Gastrocnemius medialis (tissue), 4 donors: Measurements from ENCODE around the gene ZC3H18. TPM values are rescaled to one million over a fixed set of nuclear protein-coding genes. Genes with fewer than 3 reads are reported as not detected.
A peak's percentile ranks its signal among the peaks of the same experiment; 100 is the strongest.
"Not testable (repeated sequence)": the region's sequence is repeated elsewhere in the genome, so short reads cannot be mapped to it uniquely, and the experiment has no call there.

Experiments used
- ATAC-seq, 2 donors: fragments of 150-250 bp; one replicate each; pipeline ENCODE4 v1.9.1; 2016
- DNase-seq, 2 donors: peaks; one replicate each; pipeline ENCODE4 v3.0.0-alpha.2; 2019
- H3K27ac ChIP-seq, 4 donors: fragments of 200-600 bp; sonication (generic); 1 replicate in 1 of 4; 2 replicates in 3 of 4; pipeline ENCODE4 v1.5.1; 2016 to 2018; ENCODE audit warnings: mild to moderate bottlenecking in 2 of 4, moderate library complexity in 1 of 4
- H3K27me3 ChIP-seq, 3 donors: fragments of 200-600 bp; sonication (generic) in 2 of 3; 1 replicate in 1 of 3; 2 replicates in 2 of 3; pipeline versions ENCODE4 v1.5.1 to v1.6.0; 2016 to 2019; ENCODE audit warnings: mild to moderate bottlenecking in 1 of 3, moderate library complexity in 1 of 3
- H3K36me3 ChIP-seq, 2 donors: fragments of 200-600 bp; sonication (generic) in 1 of 2; one replicate each; pipeline ENCODE4 v1.5.1; 2017 to 2018
- H3K4me1 ChIP-seq, 2 donors: fragments of 200-600 bp; sonication (generic) in 1 of 2; one replicate each; pipeline ENCODE4 v1.5.1; 2016 to 2017; ENCODE audit warnings: mild to moderate bottlenecking in 2 of 2
- H3K4me3 ChIP-seq, 4 donors: fragments of 200-600 bp; sonication (generic) in 3 of 4; 1 replicate in 1 of 4; 2 replicates in 3 of 4; pipeline ENCODE4 v1.5.1; 2016 to 2019; ENCODE audit warnings: mild to moderate bottlenecking in 2 of 4
- H3K9me3 ChIP-seq, 3 donors: fragments of 200-600 bp; sonication (generic) in 2 of 3; 1 replicate in 1 of 3; 2 replicates in 2 of 3; pipeline ENCODE4 v1.5.1; 2016 to 2019
- CTCF ChIP-seq, 5 experiments: fragments of 450-650 bp in 3 of 5; fragments of 200-600 bp in 2 of 5; sonication (generic) in 2 of 5; IDR thresholded peaks in 4 of 5; conservative IDR thresholded peaks in 1 of 5; 1 replicate in 4 of 5; 2 replicates in 1 of 5; pipeline ENCODE4 v1.5.1; 2016 to 2019; ENCODE audit warnings: antibody characterized with exemption in 5 of 5, mild to moderate bottlenecking in 3 of 5, moderate library complexity in 3 of 5
- POLR2A ChIP-seq, 2 donors: fragments of 450-650 bp; IDR thresholded peaks; one replicate each; pipeline ENCODE4 v1.6.1; 2017; ENCODE audit warnings: antibody characterized with exemption in 2 of 2, mild to moderate bottlenecking in 2 of 2, moderate library complexity in 2 of 2
- in situ Hi-C, 4 donors: fragments of 200-750 bp; cut with MboI; loops; one replicate each; pipeline versions ENCODE4 v1.15.0 to v1.8.0; 2017; ENCODE audit warnings: low sequenced_read_pairs in 4 of 4
- intact Hi-C: fragments of 100-400 bp; cut with DNase I; formaldehyde crosslinking; loops from one replicate; pipeline ENCODE4 v1.15.1; 2023; ENCODE audit warnings: low total_unique reads
- total RNA-seq, 4 donors: library from RNA; depleted of rRNA; stranded (reverse); fragments of >200 nt; gene quantifications; one replicate each; pipeline versions ENCODE4 v1.1.0 to v1.2.3, GENCODE V29; 2016

Gene ZC3H18
- total RNA-seq, 4 donors from 2014 or later: 10.9 to 20.5 (median 18.4) TPM

GRCh38 chr16:88662843-88663606, 92.8 kb downstream of the ZC3H18 start, which contains the start of gene MVD:
MVD (minus strand) TSS chr16:88663091; CDS start chr16:88663080, 11 bp downstream.
- Histone ChIP-seq H3K4me3 (peak within 1 kb of the TSS; percentile 74 to 98 (median 82)), H3K9me3 (no peaks in the 10 kb centered on the region), H3K36me3 (no peaks in the 10 kb centered on the region), H3K27me3 (no peaks in the 10 kb centered on the region), H3K27ac (peak within 1 kb of the TSS; percentile 86 to 90 (median 90)), H3K4me1 (peaks cover 15 to 23% of the 10 kb centered on the region in 2 donors)
- DNase-seq (peak; percentile 97), ATAC-seq (peak; percentile 96 to 98)
- TF ChIP-seq POLR2A (IDR thresholded peaks at IDR 0.05): peak; percentile 90 to 92
- TF ChIP-seq CTCF (IDR thresholded peaks at IDR 0.05 in 4 of 5, conservative IDR thresholded peaks at IDR 0.05 in 1 of 5): no peak
- in situ Hi-C loops (no loop called here), intact Hi-C loops (loop anchor here (1.0 to 5.0 kb wide), 3 partner anchors 43 to 211 kb away; partner anchors contain the start of genes CTU2, RNF166, ZC3H18 and ZFPM1)

- Histone ChIP-seq H3K9me3 (no peaks in the 10 kb centered on the region), H3K27me3 (no peaks in the 10 kb centered on the region), H3K4me1 (peaks cover 15 to 28% of the 10 kb centered on the region in 2 donors), H3K27ac (peak overlapping the region in 2 of 4 donors; percentile 6 to 53), H3K36me3 (no peaks in the 10 kb centered on the region), H3K4me3 (no peak overlapping the region)
- no peak for ATAC-seq
- intact Hi-C loops: no loop called here
- TF ChIP-seq POLR2A (IDR thresholded peaks at IDR 0.05) (no peak), CTCF (IDR thresholded peaks at IDR 0.05 in 4 of 5, conservative IDR thresholded peaks at IDR 0.05 in 1 of 5) (no peak)
- no peak for DNase-seq
- in situ Hi-C loops: no loop called here
Observed at GRCh38 chr16:88665148-88665547, 94.9 kb downstream of the ZC3H18 start.

- intact Hi-C loops (no loop called here), in situ Hi-C loops (no loop called here)
- H3K36me3 ChIP-seq: no peaks in the 10 kb centered on the region
- TF ChIP-seq CTCF (IDR thresholded peaks at IDR 0.05 in 4 of 5, conservative IDR thresholded peaks at IDR 0.05 in 1 of 5): no peak
- TF ChIP-seq POLR2A (IDR thresholded peaks at IDR 0.05): no peak
- no peaks in the 10 kb centered on the region for H3K9me3 ChIP-seq
- H3K27me3 ChIP-seq: no peaks in the 10 kb centered on the region
- peak overlapping the region in 2 of 4 donors; percentile 6 to 53 for H3K27ac ChIP-seq
- H3K4me1 ChIP-seq: peaks cover 15 to 28% of the 10 kb centered on the region in 2 donors
- H3K4me3 ChIP-seq: no peak overlapping the region
- ATAC-seq (no peak), DNase-seq (no peak)
Observed at GRCh38 chr16:88665570-88665969, 95.4 kb downstream of the ZC3H18 start.

- Histone ChIP-seq H3K9me3 (no peaks in the 10 kb centered on the region), H3K36me3 (no peaks in the 10 kb centered on the region), H3K4me3 (no peak overlapping the region), H3K27ac (no peak overlapping the region), H3K27me3 (no peaks in the 10 kb centered on the region), H3K4me1 (peaks cover 11 to 23% of the 10 kb centered on the region in 2 donors)
- intact Hi-C loops: no loop called here
- TF ChIP-seq POLR2A (IDR thresholded peaks at IDR 0.05) (no peak), CTCF (IDR thresholded peaks at IDR 0.05 in 4 of 5, conservative IDR thresholded peaks at IDR 0.05 in 1 of 5) (no peak)
- no peak for DNase-seq
- in situ Hi-C loops: no loop called here
- ATAC-seq: no peak
Observed at GRCh38 chr16:88667461-88667860, 97.3 kb downstream of the ZC3H18 start.

GRCh38 chr16:88669493-88669892, 99.3 kb downstream of the ZC3H18 start:
- ATAC-seq, in situ Hi-C loops, H3K9me3 ChIP-seq, DNase-seq, intact Hi-C loops, H3K27me3 ChIP-seq, H3K36me3 ChIP-seq, H3K4me3 ChIP-seq: not testable (repeated sequence)
- Histone ChIP-seq H3K4me1 (peaks cover 19 to 33% of the 10 kb centered on the region in 2 donors), H3K27ac (peak overlapping the region in 1 of 4 donors; percentile 2)
